ENCODE results near the gene FBXO30. TPM values are rescaled to one million over a fixed set of nuclear protein-coding genes. Genes with fewer than 3 reads are reported as not detected.
A peak's percentile ranks its signal among the peaks of the same experiment; 100 is the strongest.

Gene FBXO30
- total and polyA plus RNA-seq, 9 of the 15 experiments (the other 6 are each of a cell fraction or from before 2014, with no cell fraction given), result 3.6 to 12.8 (median 7.1) TPM

- TF ChIP-seq ZNF407 (IDR thresholded peaks at IDR 0.05; ENCODE audit: low read depth) (no peak), PURB (CRISPR knock-in tag; IDR thresholded peaks at IDR 0.05; ENCODE audit: low read depth) (no peak), TAF1 (IDR thresholded peaks at IDR 0.05; ENCODE audit: control insufficient read depth, extremely low read depth, insufficient read depth, low read length, severe bottlenecking) (peak; percentile 93), MEIS2 (IDR thresholded peaks at IDR 0.05; ENCODE audit: partially characterized antibody) (peak; percentile 24), NFIX (CRISPR knock-in tag; IDR thresholded peaks at IDR 0.05; ENCODE audit: low read depth) (no peak), ZBTB43 (CRISPR knock-in tag; IDR thresholded peaks at IDR 0.05) (peak; percentile 43; the same call in 1 of the 2 replicates), DDX20 (tag; IDR thresholded peaks at IDR 0.05; ENCODE audit: low read depth) (no peak), YBX1 (IDR thresholded peaks at IDR 0.05) (no peak), ELK3 (CRISPR knock-in tag; IDR thresholded peaks at IDR 0.05) (no peak), MITF (IDR thresholded peaks at IDR 0.05) (no peak), ZNF324 (CRISPR knock-in tag; IDR thresholded peaks at IDR 0.05) (no peak)
Observed at GRCh38 chr6:145814501-145815308, at the start of gene FBXO30 (continued).

Measured in K562 (cell line).